Progenitor cell of endocrine pancreas (in vitro differentiated cells): ENCODE measurements around the gene ADGRG6. TPM values are rescaled to one million over a fixed set of nuclear protein-coding genes. Genes with fewer than 3 reads are reported as not detected.

Experiments
- DNase-seq: peaks from one replicate; pipeline ENCODE4 v3.0.0; 2021; ENCODE audit warnings: low spot score; ENCODE audit not compliant: unreplicated experiment
- H3K27ac Mint-ChIP-seq: 2 replicates; pipeline ENCODE4 v1.8.0; 2021; ENCODE audit warnings: mild to moderate bottlenecking, moderate library complexity, mixed read lengths
- H3K27me3 Mint-ChIP-seq: 2 replicates; pipeline ENCODE4 v1.8.0; 2021; ENCODE audit warnings: mixed read lengths
- H3K36me3 Mint-ChIP-seq: 2 replicates; pipeline ENCODE4 v1.8.0; 2022; ENCODE audit warnings: mixed read lengths; ENCODE audit not compliant: insufficient read depth
- H3K4me1 Mint-ChIP-seq: 2 replicates; pipeline ENCODE4 v1.8.0; 2021; ENCODE audit warnings: low read depth, mixed read lengths
- H3K4me3 Mint-ChIP-seq: 2 replicates; pipeline ENCODE4 v1.8.0; 2021; ENCODE audit warnings: low read depth, mild to moderate bottlenecking, moderate library complexity, mixed read lengths
- H3K9me3 Mint-ChIP-seq: 2 replicates; pipeline ENCODE4 v1.8.0; 2021; ENCODE audit warnings: low read depth, mixed read lengths
- total RNA-seq: library from RNA; stranded (reverse); gene quantifications from 2 replicates; pipeline ENCODE4 v1.2.1, GENCODE V29; 2021
- TF ChIP-seq, protein P1 (sequence below): fragments of 200-600 bp; sonication (generic); IDR thresholded peaks from one replicate; pipeline ENCODE4 v1.5.0; 2021; ENCODE audit warnings: antibody characterized with exemption, mild to moderate bottlenecking; ENCODE audit not compliant: unreplicated experiment

ADGRG6 gene
- total RNA-seq, 1 donor from 2014 or later, result 126 TPM

DNA sequence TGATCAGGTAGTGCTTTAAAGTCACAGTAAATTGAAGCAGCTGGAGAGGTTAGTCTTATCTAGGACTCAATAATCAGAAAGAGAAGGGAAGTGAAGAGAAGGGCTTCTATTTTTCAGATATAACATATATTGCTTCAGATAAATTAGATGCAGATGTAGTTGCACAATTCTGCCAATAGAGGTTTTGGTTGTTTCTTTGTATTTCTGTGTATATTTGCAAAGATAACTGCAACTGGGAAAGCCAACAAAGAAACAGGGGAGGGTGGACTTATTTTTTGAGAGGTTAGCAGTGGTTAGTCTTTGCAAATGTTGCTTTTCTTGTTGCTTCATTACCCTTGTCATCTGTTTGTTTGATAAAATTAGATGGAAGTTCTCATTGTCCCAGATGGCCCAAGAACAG lies 106.6 kb downstream of the ADGRG6 start:
- no peaks in the 10 kb centered on the region for H3K27me3 Mint-ChIP-seq

GRCh38 chr6:142409794-142410193 lies 108.0 kb downstream of the ADGRG6 start:
- Mint-ChIP-seq H3K27me3 (no peaks in the 10 kb centered on the region), H3K9me3 (no peaks in the 10 kb centered on the region), H3K36me3 (peaks cover 11% of the 10 kb centered on the region), H3K4me3 (no peak overlapping the region), H3K27ac (no peak overlapping the region), H3K4me1 (peaks cover 15% of the 10 kb centered on the region)
- TF ChIP-seq, protein P1, sequence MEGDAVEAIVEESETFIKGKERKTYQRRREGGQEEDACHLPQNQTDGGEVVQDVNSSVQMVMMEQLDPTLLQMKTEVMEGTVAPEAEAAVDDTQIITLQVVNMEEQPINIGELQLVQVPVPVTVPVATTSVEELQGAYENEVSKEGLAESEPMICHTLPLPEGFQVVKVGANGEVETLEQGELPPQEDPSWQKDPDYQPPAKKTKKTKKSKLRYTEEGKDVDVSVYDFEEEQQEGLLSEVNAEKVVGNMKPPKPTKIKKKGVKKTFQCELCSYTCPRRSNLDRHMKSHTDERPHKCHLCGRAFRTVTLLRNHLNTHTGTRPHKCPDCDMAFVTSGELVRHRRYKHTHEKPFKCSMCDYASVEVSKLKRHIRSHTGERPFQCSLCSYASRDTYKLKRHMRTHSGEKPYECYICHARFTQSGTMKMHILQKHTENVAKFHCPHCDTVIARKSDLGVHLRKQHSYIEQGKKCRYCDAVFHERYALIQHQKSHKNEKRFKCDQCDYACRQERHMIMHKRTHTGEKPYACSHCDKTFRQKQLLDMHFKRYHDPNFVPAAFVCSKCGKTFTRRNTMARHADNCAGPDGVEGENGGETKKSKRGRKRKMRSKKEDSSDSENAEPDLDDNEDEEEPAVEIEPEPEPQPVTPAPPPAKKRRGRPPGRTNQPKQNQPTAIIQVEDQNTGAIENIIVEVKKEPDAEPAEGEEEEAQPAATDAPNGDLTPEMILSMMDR, result no peak
- no peak for DNase-seq

More for the DNA sequence above, 106.6 kb downstream of the ADGRG6 start:
- Mint-ChIP-seq H3K4me3 (no peak overlapping the region), H3K9me3 (no peaks in the 10 kb centered on the region), H3K27ac (no peak overlapping the region), H3K4me1 (peaks cover 17% of the 10 kb centered on the region), H3K36me3 (peaks cover 14% of the 10 kb centered on the region)
- TF ChIP-seq, protein P1, result peak; percentile 27
- no peak for DNase-seq

DNA sequence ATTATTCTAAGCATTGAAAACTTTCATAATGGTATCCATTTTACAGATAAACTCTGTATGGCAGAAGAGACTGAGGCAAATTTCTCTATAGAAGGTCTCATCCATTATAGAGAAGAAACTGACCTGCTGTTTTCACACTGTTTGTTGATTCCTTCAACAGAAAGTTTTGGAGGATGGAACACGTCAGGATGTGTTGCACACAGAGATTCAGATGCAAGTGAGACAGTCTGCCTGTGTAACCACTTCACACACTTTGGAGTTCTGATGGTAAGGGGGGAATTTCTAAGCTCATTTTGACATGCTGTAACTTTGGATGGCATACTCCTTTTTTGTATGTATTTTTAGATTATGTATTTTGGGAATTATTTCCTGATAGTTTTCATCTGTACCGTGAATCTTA lies 109.3 kb downstream of the ADGRG6 start:
- TF ChIP-seq, protein P1, result no peak
- no peaks in the 10 kb centered on the region for H3K27me3 Mint-ChIP-seq
- DNase-seq, result no peak
- no peak overlapping the region for H3K4me3 Mint-ChIP-seq
- H3K36me3 Mint-ChIP-seq, result peaks cover 8% of the 10 kb centered on the region
- H3K27ac Mint-ChIP-seq, result no peak overlapping the region
- peaks cover 5% of the 10 kb centered on the region for H3K4me1 Mint-ChIP-seq
- H3K9me3 Mint-ChIP-seq, result no peaks in the 10 kb centered on the region

GRCh38 chr6:142412241-142412640 lies 110.4 kb downstream of the ADGRG6 start:
- Mint-ChIP-seq H3K4me3 (no peak overlapping the region), H3K36me3 (peaks cover 10% of the 10 kb centered on the region), H3K27ac (no peak overlapping the region), H3K4me1 (peaks cover 2% of the 10 kb centered on the region), H3K9me3 (no peaks in the 10 kb centered on the region), H3K27me3 (no peaks in the 10 kb centered on the region)
- TF ChIP-seq, protein P1, result no peak
- no peak for DNase-seq

- H3K27me3 Mint-ChIP-seq, result no peaks in the 10 kb centered on the region
- DNase-seq, result no peak
- no peak overlapping the region for H3K27ac Mint-ChIP-seq
- peaks cover 2% of the 10 kb centered on the region for H3K4me1 Mint-ChIP-seq
- peaks cover 13% of the 10 kb centered on the region for H3K36me3 Mint-ChIP-seq
- TF ChIP-seq, protein P1, result no peak
- H3K9me3 Mint-ChIP-seq, result no peaks in the 10 kb centered on the region
- H3K4me3 Mint-ChIP-seq, result no peak overlapping the region
Observed at GRCh38 chr6:142412658-142413057, 110.9 kb downstream of the ADGRG6 start.
